ENCODE measurements around the gene GALNS.

- no peak for TF ChIP-seq CTCF (IDR thresholded peaks at IDR 0.05; ENCODE audit: low read depth, low read length, missing input control)
- TF ChIP-seq RAD21 (IDR thresholded peaks at IDR 0.05), result no peak
- TF ChIP-seq ATF3 (IDR thresholded peaks at IDR 0.05), result no peak
Measured at GRCh38 chr16:88876942-88877526, 20.3 kb upstream of the GALNS start.
